ENCODE measurements around the gene TBL1X.
"Not testable (repeated sequence)": the region's sequence is repeated elsewhere in the genome, so short reads cannot be mapped to it uniquely, and the experiment has no call there.

The TBL1X gene

DNA sequence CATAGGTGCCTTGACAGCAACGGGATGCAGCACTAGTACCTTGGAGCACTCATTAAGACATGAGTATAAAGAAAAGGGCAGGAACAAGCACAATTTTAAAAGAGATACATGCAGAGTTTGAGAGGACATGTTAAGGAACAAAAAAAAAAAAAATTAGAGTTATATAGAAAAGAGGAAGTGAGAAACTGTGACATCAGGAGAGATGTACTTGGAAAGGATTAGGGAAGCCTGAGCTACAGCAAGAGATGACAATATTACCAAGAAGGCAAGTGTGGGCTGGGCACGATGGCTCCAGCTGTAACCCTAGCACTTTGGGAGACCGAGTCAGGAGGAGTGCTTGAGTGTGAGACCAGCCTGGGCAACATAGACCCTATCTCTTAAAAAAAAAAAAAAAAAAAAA, 263.4 kb downstream of the TBL1X start:
- FAIRE-seq = no peak

DNA sequence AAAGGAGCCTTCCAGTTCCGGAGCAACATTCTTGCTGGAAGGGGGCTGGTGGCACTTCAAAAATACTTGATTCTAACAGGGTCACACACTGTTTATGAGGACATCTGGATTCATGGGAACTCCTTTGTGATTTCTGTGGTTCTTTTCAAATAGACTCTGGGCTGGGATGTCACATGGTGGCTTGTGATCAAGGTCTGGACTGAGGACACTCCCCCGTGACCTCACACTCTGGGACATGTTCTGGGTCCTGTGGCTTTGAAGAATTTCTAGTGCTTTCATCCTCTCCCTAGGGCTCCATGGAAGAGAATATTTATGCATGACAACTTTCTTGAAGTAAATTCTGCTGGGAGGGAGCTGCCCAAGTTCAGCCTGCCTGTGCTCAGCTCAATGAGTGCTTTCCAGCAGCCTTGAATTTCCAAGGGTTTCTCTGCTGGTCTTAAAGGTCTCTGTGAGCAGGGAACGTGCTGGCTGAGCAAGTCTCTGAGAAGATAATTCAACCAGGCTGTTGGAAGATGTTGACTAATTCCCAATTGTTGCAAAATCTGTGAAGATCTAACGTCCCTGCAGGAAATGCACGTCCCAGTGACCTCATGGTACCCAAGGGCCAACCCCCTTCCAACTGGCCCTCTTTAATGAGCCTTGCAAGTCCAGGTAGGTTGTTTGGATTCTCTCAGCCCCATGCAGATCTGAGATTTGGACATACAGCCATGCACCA, 264.5 kb downstream of the TBL1X start:
- no peak for FAIRE-seq

DNA sequence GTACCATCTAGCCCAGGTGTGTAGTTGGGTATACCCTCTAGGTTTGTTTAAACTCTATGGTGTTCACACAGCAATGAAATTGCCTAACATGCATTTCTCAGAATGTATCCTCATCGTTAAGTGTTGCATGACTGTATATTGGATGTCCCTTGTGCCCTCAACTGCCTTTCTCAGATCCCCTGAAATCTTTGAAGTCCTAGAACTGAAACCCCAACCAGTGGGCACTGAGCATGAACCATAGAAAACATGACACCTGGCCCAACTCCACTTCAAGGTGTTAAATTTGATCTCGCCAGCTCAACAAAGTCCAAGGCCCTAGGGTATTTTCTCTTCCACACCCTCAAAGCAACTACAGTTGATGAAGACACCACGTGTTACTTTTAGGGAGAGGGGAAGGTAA, 265.2 kb downstream of the TBL1X start:
- no peak for FAIRE-seq

DNA sequence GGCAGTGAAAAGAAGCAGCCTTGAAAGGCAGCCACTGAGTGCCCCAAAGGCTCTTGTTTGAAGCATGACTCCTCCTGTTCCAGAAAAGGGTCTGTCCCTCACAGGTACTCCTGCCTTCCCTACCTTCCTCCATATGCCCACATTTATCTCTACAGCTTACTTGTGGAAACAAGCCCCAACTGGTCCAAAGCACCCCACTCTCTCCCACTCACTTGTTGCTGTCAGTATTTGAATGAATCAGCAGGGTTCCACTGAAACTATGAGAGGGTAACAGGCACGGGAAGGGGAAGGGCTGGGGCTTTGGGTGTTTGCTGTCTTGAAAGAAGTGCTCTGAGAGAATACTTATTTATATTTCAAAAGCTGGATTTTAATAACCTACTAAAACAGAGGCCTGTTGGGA, 265.9 kb downstream of the TBL1X start:
- no peak for FAIRE-seq

DNA sequence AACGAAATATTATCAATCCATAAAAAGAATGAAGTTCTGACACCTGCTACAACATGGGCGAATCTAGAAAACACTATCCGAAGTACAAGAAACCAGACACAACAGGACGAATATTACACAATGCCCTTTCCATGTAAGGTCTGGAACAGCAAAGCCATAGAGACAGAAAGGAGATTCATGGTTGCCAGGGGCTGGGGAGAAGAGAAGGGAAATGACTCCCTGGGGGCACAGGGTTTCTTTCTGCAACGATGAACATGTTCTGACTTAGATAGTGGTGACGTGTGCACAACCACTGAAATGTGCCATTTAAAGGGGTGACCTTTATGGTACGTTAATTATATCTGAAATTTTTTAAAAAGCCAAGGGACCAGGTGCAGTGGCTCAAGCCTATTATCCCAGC, 272.5 kb downstream of the TBL1X start:
- FAIRE-seq = no peak

DNA sequence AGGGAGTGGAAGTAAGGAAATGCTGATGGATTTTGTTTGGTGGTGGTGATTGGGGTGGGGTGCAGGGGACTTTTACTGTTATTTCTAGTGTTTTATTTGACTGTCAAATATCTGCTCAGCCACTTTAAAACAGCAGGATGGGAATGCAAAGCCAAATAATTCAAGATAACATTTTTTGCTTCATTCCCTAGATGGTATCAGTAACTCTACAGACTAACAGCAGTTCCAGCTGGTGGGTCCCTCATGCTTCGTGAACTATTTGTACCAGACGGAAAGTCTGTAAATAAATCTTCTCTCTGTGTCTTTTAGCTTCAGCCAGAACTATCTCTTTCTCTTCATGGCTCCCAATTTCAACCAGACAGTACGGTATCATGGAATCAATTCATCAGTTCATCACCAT, 273.3 kb downstream of the TBL1X start:
- no peak for FAIRE-seq

DNA sequence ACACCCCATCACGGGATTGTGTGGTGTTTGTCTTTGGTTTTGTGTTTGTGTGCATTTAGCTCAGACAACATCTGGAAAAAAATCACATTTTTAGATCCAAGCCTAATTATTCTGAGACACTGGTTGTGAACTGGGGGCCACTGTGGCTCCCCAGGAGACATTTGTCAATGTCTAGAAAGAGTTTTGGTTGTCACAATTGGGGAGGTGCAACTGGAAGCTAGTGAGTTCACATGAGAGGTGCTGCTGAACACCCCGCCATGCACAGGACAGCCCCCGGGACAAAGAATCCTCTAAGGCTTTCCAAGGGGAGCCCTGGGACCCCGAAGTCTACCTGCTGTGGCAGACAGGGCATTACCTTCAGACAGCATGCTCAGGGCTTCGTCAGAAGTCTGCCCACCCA, 274.3 kb downstream of the TBL1X start:
- FAIRE-seq = no peak

DNA sequence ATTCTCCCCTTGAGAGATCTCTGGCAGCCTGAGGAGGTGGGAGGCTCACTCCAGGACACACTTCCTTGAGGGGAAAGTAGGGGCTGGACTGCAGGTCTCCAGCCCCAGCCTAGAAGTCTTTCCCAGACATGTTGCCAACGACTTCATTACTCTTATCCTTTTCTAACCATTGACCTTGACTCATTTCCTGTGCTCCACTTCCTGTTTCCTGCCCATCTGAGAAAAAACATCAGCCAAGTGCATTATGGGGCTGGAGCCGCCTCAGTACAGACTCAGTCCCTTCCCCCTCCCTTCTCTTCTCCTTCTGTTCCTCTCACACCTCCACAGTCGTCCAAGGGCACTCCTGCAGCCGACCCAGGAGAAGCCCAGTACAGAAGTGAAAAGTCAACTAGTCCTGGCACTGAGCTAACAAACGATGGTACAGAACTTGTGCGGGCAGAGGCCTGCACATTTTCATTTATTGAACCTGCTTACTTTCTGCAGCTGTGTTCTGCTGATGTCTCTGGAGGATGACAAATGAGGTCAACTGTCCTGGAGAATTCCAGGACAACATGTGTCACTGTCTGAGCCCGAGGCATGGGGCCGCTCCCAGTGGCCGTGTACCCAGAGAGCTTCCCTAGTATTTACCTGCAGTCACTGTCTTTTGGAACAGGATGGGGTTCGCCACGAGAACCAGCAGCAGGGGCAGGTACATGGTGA, 280.7 kb downstream of the TBL1X start:
- FAIRE-seq = no peak

DNA sequence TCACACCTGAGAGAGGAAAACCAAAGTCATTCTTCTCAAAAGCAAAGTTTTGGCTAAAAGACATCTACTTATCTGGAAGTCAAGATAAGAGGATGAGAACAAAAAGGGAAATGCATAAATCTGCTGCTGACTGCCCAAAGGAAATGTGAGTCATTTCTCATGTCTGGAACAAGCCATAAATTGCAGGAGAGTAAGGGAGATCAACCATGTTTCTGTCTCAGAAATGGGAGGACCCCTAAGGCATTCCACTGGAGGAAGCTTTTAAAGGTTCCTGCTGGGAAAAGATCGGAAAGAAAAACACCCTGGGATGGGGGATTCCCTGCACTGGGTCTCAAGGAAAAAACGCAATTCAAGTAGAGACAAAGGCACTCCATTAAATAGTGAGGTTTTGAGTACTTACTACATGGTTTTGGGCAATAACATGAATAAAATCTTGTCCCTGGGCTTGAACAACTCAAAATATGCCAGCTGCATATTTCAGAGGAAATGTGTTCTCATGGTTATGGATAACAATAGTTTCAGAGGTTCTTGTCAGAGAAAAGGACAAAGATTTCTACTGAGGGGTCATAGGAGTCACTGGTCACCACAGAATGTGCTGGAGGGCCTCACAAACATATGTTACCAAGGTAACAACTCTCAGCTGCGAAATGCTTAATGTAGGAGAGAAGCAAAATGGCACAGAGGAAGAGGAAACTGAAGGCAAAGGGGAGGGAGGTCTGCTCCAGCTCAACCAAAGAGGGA, 281.5 kb downstream of the TBL1X start:
- FAIRE-seq = no peak

DNA sequence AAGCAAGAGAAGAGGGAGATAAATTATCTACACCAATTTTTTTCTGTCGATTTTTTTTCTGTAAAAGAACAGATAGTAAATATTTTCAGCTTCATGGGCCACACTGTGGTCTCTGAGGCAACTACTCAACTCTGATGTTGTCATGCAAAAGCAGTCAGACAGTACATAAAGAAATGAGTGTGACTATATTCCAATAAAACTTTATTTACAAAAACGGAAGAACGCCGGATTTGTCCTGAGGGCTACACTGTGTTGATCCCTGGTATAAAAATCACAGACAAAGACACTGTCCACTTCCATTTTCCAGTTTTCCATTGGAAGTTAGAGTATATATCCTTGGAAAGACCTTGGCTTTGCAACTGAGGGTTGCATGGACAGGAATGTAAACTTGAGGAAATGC, 282.8 kb downstream of the TBL1X start:
- no peak for FAIRE-seq

DNA sequence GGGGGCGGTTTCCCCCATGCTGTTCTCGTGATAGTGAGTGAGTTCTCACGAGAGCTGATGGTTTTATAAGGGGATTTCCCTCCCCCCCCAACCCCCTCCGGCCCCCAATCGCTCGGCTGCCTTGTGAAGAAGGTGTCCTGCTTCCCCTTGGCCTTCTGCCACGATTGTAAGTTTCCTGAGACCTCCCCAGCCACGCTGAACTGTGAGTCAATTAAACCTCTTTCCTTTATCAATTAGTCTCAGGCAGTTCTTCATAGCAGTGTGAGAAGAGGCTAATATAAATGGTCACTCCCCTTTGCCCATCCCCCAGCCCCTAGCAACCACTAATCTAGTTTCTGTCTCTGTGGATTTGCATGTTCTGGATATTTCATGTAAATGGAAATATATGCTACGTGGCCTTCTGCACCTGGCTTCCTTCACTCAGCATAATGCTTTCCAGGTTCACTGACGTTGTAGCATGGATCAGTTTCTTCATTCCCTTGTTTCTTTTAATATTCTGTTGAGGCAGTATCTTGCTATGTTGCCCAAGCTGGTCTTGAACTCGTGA, 284.4 kb downstream of the TBL1X start:
- no peak for FAIRE-seq

DNA sequence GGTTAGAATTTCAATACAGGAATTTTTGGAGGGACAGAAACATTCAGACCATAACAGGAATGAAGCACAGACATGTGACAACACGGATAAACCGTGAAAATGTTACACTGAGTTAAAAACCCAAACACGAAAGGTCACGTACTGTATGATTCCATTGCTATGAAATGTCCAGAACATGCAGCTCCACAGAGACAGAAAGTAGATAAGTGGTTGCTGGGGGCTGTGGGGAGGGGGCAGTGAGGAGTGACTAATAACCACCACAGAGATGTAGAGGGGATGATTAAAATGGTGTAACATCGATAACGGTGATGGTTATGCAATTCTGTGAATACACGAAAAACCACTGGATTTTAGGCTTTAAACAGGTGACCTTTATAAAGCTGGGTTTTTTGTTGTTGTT, 292.5 kb downstream of the TBL1X start:
- FAIRE-seq = no peak

DNA sequence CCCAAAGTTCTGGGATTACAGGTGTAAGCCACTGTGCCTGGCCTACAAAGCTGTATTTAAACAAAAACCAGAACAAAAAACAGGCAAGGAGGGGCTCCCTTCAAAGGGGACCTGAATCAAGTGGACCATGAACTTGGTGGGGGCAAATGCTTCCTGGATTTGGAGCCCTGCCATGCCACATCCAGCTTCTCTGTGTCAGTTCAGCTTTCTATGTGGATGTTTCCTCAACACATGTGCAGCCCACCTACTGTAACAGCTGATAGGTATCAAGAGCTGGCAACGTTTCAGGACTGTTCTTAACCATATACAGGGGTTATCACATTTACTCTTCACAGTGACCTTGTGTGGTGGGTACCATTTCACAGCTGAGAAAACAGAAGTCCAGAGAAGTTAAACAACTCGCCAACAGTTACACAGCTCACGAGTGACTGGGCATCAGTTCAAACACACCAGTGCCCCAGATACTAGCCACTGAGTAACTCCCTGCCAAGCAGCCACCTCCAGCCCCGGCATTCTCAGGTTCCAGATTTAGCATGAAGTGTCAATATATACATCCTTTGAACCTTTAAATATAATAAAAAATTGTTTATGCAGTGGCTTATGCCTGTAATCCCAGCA, 293.3 kb downstream of the TBL1X start:
- no peak for FAIRE-seq

DNA sequence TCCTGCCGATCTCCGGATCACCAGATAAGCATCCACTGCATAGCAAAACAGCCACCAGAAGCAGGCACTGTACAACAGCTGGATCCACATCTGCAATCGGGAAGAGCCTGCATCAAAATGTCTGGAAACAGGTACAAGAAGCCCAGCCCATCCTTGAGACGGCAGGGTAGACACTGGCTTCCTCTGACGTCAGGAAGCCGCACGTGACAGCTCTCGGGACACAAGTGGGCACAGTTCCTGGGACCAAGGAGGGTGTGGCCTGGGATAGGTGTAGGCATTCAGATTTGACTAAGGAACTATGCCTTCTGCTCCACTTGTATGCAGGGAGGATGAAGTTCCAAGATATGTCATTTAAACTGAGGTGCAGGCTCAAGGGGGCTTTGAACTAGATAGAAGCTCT, 294.5 kb downstream of the TBL1X start:
- no peak for FAIRE-seq

DNA sequence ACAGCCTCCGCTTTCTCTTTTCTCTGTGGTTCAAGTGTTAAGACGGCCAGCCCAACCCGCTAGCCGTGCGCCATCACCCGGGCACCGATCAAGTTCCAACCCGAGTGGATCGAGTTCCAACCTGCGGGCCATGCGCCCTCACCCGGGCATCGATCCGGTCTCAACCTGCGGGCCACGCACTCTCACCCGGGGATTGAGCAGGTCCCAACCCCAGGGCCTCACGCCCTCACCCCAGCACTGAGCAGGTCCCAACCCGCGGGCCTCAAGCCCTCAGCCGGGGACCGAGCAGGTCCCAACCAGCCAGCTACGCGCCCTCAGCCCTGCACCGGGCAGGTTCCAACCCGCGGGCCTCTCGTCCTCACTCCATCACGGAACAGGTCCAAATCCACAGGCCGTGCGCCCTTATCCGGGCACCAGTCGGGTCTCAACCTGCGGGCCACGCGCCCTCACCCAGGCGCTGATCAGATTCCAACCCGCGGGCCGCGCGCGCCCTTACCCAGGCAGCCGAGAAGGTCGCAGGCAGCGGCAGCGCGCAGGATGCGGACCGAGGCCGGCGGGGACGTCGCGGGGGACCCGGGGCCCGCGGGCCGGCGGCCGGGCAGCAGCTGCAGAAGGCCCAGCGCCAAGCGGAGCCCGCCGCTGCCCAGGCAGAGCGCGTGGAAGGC, 300.3 kb downstream of the TBL1X start:
- FAIRE-seq = no peak

DNA sequence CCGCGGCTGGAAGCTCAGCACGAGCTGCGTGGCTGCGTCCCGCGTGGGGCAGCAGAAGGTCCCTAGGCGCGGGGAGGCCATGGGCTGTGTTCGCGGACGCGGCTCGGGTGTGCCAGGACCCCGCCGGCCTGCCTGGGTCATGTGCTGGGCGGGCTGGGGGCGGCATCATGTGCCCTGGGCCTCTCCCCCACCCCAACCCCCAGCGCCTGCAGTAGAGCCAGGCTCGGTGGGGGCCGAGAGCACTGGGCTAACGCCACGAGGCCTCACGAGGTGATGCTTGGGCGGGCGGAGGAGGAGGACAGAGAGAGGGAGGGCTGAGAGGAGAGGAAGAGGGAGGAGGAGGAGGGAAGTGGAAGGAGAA, 300.9 kb downstream of the TBL1X start, which contains the start of gene GPR143:
TSS of gene GPR143 (minus strand) at position 111 of the 361 bp plus-strand sequence. CDS start at position 81, 30 bp downstream.
- FAIRE-seq = no peak

DNA sequence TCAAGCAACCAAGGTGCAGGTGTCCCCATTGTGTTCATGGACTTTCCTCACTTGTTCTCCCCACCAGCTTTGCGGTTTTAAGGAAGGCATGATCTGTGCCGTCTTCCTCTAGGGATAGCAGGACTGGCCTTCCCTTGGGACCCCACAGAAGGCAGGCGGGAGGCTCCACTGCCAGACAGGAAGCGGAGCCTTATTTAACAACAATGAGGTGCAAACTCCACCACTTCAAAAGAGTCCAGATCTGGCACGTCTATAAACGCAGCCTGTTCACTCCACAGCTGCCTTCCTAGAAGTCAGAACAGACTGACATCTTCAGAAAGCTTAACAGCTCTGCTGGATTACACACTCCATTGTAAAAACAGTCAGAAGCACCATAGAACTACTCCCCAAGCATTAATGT, 302.5 kb downstream of the TBL1X start:
- no peak for FAIRE-seq

DNA sequence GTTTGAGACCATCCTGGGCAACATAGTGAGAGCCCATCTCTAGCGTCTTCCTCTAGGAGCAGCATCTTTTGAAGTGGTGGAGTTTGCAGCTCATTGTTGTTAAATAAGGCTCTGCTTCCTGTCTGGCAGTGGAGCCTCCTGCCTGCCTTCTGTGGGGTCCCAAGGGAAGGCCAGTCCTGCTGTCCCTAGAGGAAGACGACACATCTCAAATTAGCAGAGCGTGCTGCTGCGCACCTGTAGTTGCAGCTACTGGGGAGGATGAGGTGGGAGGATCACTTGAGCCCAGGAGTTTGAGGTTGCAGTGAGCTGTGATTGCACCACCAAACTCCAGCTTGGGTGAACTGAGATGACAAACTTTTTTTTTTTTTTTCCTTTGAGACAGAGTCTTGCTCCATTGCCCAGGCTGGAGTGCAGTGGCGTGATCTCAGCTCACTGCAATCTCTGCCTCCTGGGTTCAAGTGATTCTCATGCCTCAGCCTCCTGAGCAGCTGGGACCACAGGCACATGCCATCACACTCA, 303.5 kb downstream of the TBL1X start:
- FAIRE-seq = not testable (repeated sequence)

DNA sequence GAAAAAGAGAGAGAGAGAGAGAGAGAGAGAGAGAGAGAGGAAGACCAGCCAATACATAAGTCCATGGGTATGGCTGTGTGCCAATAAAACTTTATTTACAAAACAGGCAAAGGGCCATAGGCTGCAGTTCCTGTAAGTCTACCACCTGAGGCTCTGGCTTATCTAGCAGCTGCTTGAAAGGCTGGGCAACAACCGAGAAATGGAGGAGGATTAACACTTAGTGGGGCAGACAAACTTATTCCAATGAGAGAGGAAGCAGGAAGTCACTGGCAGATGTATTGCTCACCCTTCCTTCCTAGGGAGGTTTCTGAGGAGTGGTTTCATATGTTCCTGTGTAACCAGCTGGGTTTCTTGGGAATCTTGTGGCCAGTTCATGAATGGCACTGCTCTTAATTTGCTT, 305.5 kb downstream of the TBL1X start:
- FAIRE-seq = no peak

DNA sequence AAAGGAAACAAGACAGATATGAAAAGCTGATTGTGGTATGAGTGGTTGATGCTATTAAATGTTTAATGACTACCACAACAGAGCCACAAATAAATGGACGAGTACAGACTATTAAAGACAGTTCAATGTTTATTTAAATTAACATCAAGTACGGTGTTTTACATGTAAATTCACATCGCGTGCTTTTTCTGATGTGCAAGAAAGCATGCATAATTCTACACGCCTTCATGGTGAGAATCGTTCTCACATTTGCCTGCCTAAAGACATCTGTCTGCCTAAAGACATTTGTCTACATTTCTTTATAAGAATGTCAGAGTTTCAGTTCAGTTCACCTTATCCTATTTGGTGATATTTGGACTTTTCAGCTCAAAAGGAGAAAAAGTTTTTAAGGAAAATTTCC, 308.1 kb downstream of the TBL1X start:
- FAIRE-seq = no peak

DNA sequence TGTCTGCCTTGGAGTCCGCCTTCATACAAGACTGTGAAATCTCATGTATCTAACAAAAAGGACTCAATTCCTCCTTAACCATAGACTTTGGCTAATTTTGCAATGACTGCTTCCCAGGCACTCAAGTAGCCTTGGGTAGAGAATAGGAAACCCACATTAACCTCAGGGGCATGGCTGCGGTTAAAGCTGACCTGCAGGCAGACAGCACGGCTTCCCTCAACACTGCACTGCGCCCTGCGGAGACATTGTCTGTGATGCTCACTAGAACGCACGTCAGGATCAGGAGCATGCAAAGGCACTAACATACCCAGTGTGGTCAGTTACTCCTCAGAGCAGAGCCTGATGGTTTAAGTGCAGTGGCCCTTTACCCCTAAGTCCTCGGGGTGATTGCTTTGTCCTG, 311.1 kb downstream of the TBL1X start:
- FAIRE-seq = no peak

DNA sequence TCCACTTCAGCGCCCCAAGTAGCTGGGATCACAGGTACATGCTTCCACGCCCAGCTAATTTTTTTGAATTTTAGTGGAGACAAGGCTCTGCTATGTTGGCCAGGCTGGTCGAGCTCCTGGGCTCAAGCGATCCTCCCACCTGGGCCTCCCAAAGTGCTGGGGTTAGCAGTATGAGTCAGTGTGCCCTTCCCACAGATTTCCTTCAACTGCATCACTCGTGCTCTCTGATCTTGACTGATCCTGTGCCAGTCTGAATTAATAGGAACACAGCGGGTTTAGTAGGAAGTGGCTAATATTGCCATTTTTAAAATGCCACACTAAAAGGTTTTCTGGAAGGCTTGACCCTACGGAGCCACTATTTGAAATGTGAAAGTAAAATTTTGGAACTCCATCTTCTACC, 317.1 kb downstream of the TBL1X start:
- no peak for FAIRE-seq

DNA sequence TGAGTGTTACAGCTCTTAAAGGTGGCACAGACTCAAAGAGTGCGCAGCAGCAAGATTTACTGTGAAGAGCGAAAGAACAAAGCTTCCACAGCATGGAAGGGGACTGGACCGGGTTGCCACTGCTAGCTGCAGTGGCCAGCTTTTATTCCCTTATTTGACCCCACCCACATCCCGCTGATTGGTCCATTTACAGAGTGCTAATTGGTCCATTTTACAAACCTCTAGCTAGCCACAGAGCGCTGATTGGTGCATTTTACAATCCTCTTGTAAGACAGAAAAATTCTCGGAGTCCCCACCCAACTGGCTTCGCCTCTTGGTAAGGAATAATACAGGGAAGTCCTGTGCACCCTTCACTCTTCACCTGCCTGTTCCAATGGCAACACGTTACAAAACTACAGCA, 319.5 kb downstream of the TBL1X start:
- no peak for FAIRE-seq

All from A204.1 (cell line).